ENCODE results near the gene C3AR1. TPM values are rescaled to one million over a fixed set of nuclear protein-coding genes. Genes with fewer than 3 reads are reported as not detected.

The C3AR1 gene
- total RNA-seq, 1 experiment from 2014 or later = not detected

DNA sequence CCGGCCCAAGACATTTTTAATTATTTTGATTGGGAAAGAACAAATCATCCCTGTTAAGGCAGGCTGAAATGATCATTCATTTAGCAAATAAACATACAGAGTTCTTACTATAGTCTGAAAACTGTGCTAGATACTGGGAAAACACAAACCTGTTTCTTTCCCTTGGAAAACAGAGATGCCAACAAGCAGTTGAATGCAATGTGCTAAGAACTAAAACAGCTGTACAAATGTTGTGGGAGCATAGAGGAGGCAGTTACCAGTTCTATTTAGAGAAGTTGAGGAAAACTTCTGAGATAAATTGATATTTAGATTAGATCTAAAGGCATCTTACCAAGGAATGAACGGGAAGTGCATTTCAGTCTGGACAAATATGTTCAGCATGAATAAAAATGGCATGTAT lies 12.8 kb upstream of the C3AR1 start:
- Histone ChIP-seq H3K79me1 (ENCODE audit: insufficient read depth, low read depth, low read length, poor library complexity, severe bottlenecking) (peaks cover 4% of the 10 kb centered on the region), H3K79me2 (ENCODE audit: insufficient read depth, low read length) (peaks cover 4% of the 10 kb centered on the region; the same call in 1 of the 2 replicates), H3K23ac (ENCODE audit: insufficient read length, low read depth, low read length) (no peak overlapping the region), H2BK15ac (ENCODE audit: low read depth, low read length) (no peak overlapping the region), H4K20me1 (ENCODE audit: control insufficient read depth, insufficient read depth, insufficient read length) (no peaks in the 10 kb centered on the region), H3K23me2 (ENCODE audit: insufficient read length, low read depth, low read length, poor library complexity, severe bottlenecking) (peaks cover 9% of the 10 kb centered on the region), H2AK5ac (ENCODE audit: insufficient read length, low read length) (no peak overlapping the region), H2BK20ac (ENCODE audit: low read depth, low read length, poor library complexity, severe bottlenecking) (no peak overlapping the region), H2BK5ac (ENCODE audit: insufficient read length, low read length) (no peak overlapping the region), H3K4ac (ENCODE audit: low read depth, low read length) (no peak overlapping the region), H3K14ac (ENCODE audit: insufficient read depth, low read length) (no peak overlapping the region), H4K91ac (ENCODE audit: insufficient read length, low read depth, low read length) (no peak overlapping the region), H3T11ph (ENCODE audit: low read length) (no peak overlapping the region), H3K9me3 (ENCODE audit: control insufficient read depth, low read depth, low read length) (no peaks in the 10 kb centered on the region), H3K4me2 (ENCODE audit: insufficient read depth, insufficient read length, low read length) (no peak overlapping the region), H2AFZ (ENCODE audit: low read length) (no peak overlapping the region), H3K27ac (ENCODE audit: insufficient read length, low read depth, low read length) (no peak overlapping the region), H2BK12ac (ENCODE audit: insufficient read length, low read depth, low read length) (no peak overlapping the region), H3K27me3 (ENCODE audit: insufficient read depth, low read length) (no peaks in the 10 kb centered on the region), H4K8ac (replicated peaks; ENCODE audit: insufficient read length, low read depth, low read length) (no peak overlapping the region), H3K4me1 (ENCODE audit: insufficient read depth, low read length) (no peaks in the 10 kb centered on the region; the same call in 1 of the 2 replicates), H3K9ac (ENCODE audit: extremely low read depth, insufficient read length, low read length) (no peak overlapping the region), H3K56ac (ENCODE audit: insufficient read length, low read depth, low read length) (no peak overlapping the region), H2BK120ac (ENCODE audit: low read depth, low read length, poor library complexity, severe bottlenecking) (no peak overlapping the region), H3K18ac (ENCODE audit: insufficient read length, low read depth, low read length) (no peak overlapping the region), H4K5ac (ENCODE audit: insufficient read length, low read depth, low read length) (no peak overlapping the region)
- Mint-ChIP-seq H3K27ac (no peak overlapping the region), H3K4me3 (no peak overlapping the region), H3K9me3 (no peaks in the 10 kb centered on the region), H3K36me3 (ENCODE audit: insufficient read depth in 1 of 3, low read depth in 3 of 3) (no peaks in the 10 kb centered on the region), H3K4me1 (peaks cover 26 to 27% of the 10 kb centered on the region in 2 experiments), H3K27me3 (ENCODE audit: low read depth) (no peaks in the 10 kb centered on the region)
- no CpG with 5 or more reads among the region's 2 CpGs for WGBS (ENCODE audit: extremely low coverage, insufficient read length, low lambda C conversion rate)
- TF ChIP-seq, protein P1, sequence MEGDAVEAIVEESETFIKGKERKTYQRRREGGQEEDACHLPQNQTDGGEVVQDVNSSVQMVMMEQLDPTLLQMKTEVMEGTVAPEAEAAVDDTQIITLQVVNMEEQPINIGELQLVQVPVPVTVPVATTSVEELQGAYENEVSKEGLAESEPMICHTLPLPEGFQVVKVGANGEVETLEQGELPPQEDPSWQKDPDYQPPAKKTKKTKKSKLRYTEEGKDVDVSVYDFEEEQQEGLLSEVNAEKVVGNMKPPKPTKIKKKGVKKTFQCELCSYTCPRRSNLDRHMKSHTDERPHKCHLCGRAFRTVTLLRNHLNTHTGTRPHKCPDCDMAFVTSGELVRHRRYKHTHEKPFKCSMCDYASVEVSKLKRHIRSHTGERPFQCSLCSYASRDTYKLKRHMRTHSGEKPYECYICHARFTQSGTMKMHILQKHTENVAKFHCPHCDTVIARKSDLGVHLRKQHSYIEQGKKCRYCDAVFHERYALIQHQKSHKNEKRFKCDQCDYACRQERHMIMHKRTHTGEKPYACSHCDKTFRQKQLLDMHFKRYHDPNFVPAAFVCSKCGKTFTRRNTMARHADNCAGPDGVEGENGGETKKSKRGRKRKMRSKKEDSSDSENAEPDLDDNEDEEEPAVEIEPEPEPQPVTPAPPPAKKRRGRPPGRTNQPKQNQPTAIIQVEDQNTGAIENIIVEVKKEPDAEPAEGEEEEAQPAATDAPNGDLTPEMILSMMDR (conservative IDR thresholded peaks at IDR 0.05) = no peak
- DNase-seq = no peak

Measured in H9 (cell line).